ENCODE measurements around the gene HS6ST3.

DNA sequence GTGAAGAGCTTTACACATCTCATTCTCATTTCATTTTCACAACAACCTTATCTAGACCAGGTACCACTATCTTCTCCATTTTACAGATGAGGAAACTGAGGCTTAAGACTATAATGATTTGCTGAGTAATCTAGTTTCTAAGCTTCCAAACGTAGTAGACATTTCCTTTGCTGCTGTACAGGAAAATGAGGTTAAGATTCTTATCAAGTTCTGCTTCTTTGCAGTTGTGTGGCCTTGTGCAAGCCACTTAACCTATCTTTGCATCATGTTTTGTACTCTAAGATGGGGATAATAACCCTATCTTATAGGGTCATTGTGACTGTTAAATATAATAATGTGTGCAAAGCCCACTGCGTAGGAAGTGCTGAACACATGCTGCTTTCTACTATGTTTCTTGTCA is 307.9 kb downstream of the HS6ST3 start:
- no peak for TF ChIP-seq POLR2A (IDR thresholded peaks at IDR 0.05; ENCODE audit: low read depth, low read length)
- TF ChIP-seq POLR2AphosphoS5 (IDR thresholded peaks at IDR 0.05; ENCODE audit: low read depth, low read length), result no peak
- no peak for TF ChIP-seq TAF1 (IDR thresholded peaks at IDR 0.05; ENCODE audit: borderline replicate concordance, low read depth, low read length)

Measured in GM12892 (cell line).